ENCODE data around the gene MINDY2. TPM values are rescaled to one million over a fixed set of nuclear protein-coding genes. Genes with fewer than 3 reads are reported as not detected.

The MINDY2 gene
- total and polyA plus RNA-seq, 2 of the 8 experiments (the other 6 are each of a cell fraction or from before 2014, with no cell fraction given), result 3.1 to 25.7 TPM

DNA sequence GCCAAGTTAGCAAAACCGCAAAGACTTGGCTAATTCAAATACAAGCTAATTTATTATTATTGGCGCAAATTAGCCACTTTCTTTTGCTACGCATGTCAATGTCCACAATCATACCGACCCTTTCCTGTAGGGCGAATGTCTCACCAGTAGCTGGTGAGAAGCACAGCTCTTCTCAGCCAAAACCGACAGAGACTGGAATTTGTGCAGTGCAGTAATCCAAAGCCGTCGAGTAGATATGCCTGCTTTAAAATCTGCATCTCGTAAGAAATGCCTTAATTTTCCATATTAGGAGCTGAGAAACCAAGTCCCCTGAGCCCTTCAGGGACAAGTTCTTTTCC is 614 bp upstream of the MINDY2 start:
- H3K23me2 ChIP-seq (ENCODE audit: low read depth, low read length), result peaks cover 8% of the 10 kb centered on the region; the same call in 1 of the 2 replicates
- peak overlapping the region in 3 of 4 experiments; percentile 3 to 49 (median 30); a peak in 2 of 7 replicates for H3K9ac ChIP-seq (replicated peaks in 1 of 4; ENCODE audit: extremely low read depth in 1 of 4, low read depth in 3 of 4, low read length in 3 of 4)
- H2BK15ac ChIP-seq (ENCODE audit: low read length), result 0 out of 2 replicates have a peak overlapping the region, but pooled peaks have one; percentile 46
- peak overlapping the region; percentile 82 to 90 (median 87); a peak in 7 of 8 replicates for H3K4me3 ChIP-seq (ENCODE audit: extremely low read depth in 1 of 4, insufficient read depth in 2 of 4, low read depth in 3 of 4, low read length in 4 of 4)
- H2BK12ac ChIP-seq (ENCODE audit: low read depth, low read length), result peak overlapping the region; percentile 31; the same call in 1 of the 2 replicates
- DNase-seq (ENCODE audit: low read depth in 1 of 2, low spot score in 2 of 2), result no peak
- no peaks in the 10 kb centered on the region for H3K36me3 ChIP-seq (ENCODE audit: control insufficient read depth in 2 of 4, insufficient read depth in 4 of 4, low read length in 3 of 4)
- TF ChIP-seq POU5F1 (IDR thresholded peaks at IDR 0.05; ENCODE audit: low read depth, low read length) (no peak), POLR2A (IDR thresholded peaks at IDR 0.05; ENCODE audit: control extremely low read depth in 1 of 2, low read depth in 2 of 2, low read length in 2 of 2) (peak in 1 of 2 experiments; percentile 11; a peak in 1 of 3 replicates)
- peak overlapping the region; percentile 9 for H3K4ac ChIP-seq (replicated peaks; ENCODE audit: insufficient read length, low read depth, low read length)
- peak overlapping the region; percentile 75 for H3K56ac ChIP-seq (replicated peaks; ENCODE audit: insufficient read length, low read depth, low read length)
- no peaks in the 10 kb centered on the region for H3K27me3 ChIP-seq (replicated peaks in 1 of 4; ENCODE audit: control insufficient read depth in 3 of 4, extremely low read depth in 1 of 4, insufficient read depth in 3 of 4, low read length in 3 of 4)
- no peak for FAIRE-seq
- no peak overlapping the region for H3K27ac ChIP-seq (ENCODE audit: low read depth, low read length)
- WGBS, 2 experiments (ENCODE audit: extremely low coverage in 1 of 2, insufficient coverage in 1 of 2, insufficient read length in 1 of 2, insufficient replicate concordance in 2 of 2, low coverage in 1 of 2, low lambda C conversion rate in 2 of 2, missing lambda C conversion rate in 1 of 2), result 21% methylated on average over 9 of the region's 9 CpGs; no CpG with 5 or more reads in 1 of the 2 experiments
- no peak overlapping the region for H3K23ac ChIP-seq (ENCODE audit: insufficient read length)
- H2BK20ac ChIP-seq (ENCODE audit: low read length), result no peak overlapping the region
- peak overlapping the region; percentile 52 for H3K18ac ChIP-seq (ENCODE audit: extremely low read depth, low read length)
- no peak overlapping the region for H2AK5ac ChIP-seq (ENCODE audit: low read depth, low read length)
- H2BK5ac ChIP-seq (ENCODE audit: low read depth, low read length), result peak overlapping the region; percentile 80; the same call in 1 of the 2 replicates
- POLR2A ChIA-PET (ENCODE audit: partially characterized antibody), result interaction anchor here (0.8 to 2.9 kb wide), 9 partner anchors 9 to 161 kb away, joined by 3 to 25 read pairs (median 6); partner anchors contain the start of gene ADAM10
- peaks cover 0 to 1% of the 10 kb centered on the region in 2 experiments for H4K20me1 ChIP-seq (replicated peaks in 1 of 2; ENCODE audit: control insufficient read depth in 1 of 2, insufficient read depth in 2 of 2, low read length in 2 of 2)
- H3K79me2 ChIP-seq (ENCODE audit: control insufficient read depth in 1 of 2, insufficient read depth in 2 of 2, low read length in 2 of 2), result peaks cover 0 to 32% of the 10 kb centered on the region in 2 experiments; a peak in 2 of 4 replicates
- H2AFZ ChIP-seq (ENCODE audit: low read length), result peak overlapping the region; percentile 87
- H4K5ac ChIP-seq (ENCODE audit: insufficient read length, low read depth, low read length), result peak overlapping the region; percentile 65
- H4K8ac ChIP-seq (ENCODE audit: extremely low read depth, insufficient read depth, low read length), result no peak overlapping the region
- H3K79me1 ChIP-seq (ENCODE audit: low read depth, low read length), result peaks cover 3% of the 10 kb centered on the region; the same call in 1 of the 2 replicates
- H2BK120ac ChIP-seq (replicated peaks; ENCODE audit: low read depth, low read length), result peak overlapping the region; percentile 25
- CTCF ChIA-PET (ENCODE audit: partially characterized antibody), result interaction anchor here (0.6 to 2.3 kb wide), 21 partner anchors 9 to 542 kb away, joined by 3 to 9 read pairs (median 4); partner anchors contain the start of gene ADAM10
- H4K91ac ChIP-seq (replicated peaks; ENCODE audit: insufficient read length, low read length), result peak overlapping the region; percentile 34
- H3K4me1 ChIP-seq (replicated peaks in 1 of 4; ENCODE audit: control insufficient read depth in 3 of 4, insufficient read depth in 4 of 4, low read length in 3 of 4), result peaks cover 0 to 2% (median 0%) of the 10 kb centered on the region in 4 experiments; a peak in 2 of 7 replicates
- H3K9me3 ChIP-seq (ENCODE audit: insufficient read depth in 2 of 2, low read depth in 1 of 2, low read length in 1 of 2), result no peaks in the 10 kb centered on the region
- H3K14ac ChIP-seq (ENCODE audit: insufficient read length), result no peak overlapping the region
- peak overlapping the region; percentile 78 to 98 for H3K4me2 ChIP-seq (ENCODE audit: insufficient read depth in 1 of 2, low read depth in 2 of 2, low read length in 2 of 2)

Data from H1 (cell line).